ENCODE data around the gene BNC2. TPM values are rescaled to one million over a fixed set of nuclear protein-coding genes. Genes with fewer than 3 reads are reported as not detected.

BNC2 gene
- total and polyA plus RNA-seq, 5 donors from 2014 or later = not detected

- Histone ChIP-seq H3K4me3 (ENCODE audit: low read depth, low read length) (no peak overlapping the region), H3K36me3 (ENCODE audit: control insufficient read depth, insufficient read depth, low read length) (no peaks in the 10 kb centered on the region), H3K9me3 (ENCODE audit: control insufficient read depth in 2 of 2, low read length in 2 of 2) (no peaks in the 10 kb centered on the region), H3K27me3 (ENCODE audit: control insufficient read depth, insufficient read depth, low read length) (no peaks in the 10 kb centered on the region), H3K4me1 (ENCODE audit: control insufficient read depth, insufficient read depth, low read length, poor library complexity, severe bottlenecking) (no peaks in the 10 kb centered on the region), H3K27ac (ENCODE audit: insufficient read depth, low read length, poor library complexity, severe bottlenecking) (no peak overlapping the region)
- no peak for DNase-seq
- Mint-ChIP-seq H3K4me1 (no peaks in the 10 kb centered on the region), H3K9me3 (peaks cover 4 to 13% (median 7%) of the 10 kb centered on the region in 7 donors), H3K36me3 (no peaks in the 10 kb centered on the region), H3K4me3 (no peak overlapping the region), H3K27ac (no peak overlapping the region), H3K27me3 (no peaks in the 10 kb centered on the region)
- no peak for ATAC-seq (ENCODE audit: low read depth in 2 of 2)
Observed at GRCh38 chr9:16387382-16387781, 483.1 kb downstream of the BNC2 start.

- no peak overlapping the region for H3K27ac Mint-ChIP-seq
- Histone ChIP-seq H3K36me3 (ENCODE audit: control insufficient read depth, insufficient read depth, low read length) (no peaks in the 10 kb centered on the region), H3K27me3 (ENCODE audit: control insufficient read depth, insufficient read depth, low read length) (no peaks in the 10 kb centered on the region), H3K4me3 (ENCODE audit: low read depth, low read length) (no peak overlapping the region), H3K27ac (ENCODE audit: insufficient read depth, low read length, poor library complexity, severe bottlenecking) (no peak overlapping the region), H3K9me3 (ENCODE audit: control insufficient read depth in 2 of 2, low read length in 2 of 2) (no peaks in the 10 kb centered on the region), H3K4me1 (ENCODE audit: control insufficient read depth, insufficient read depth, low read length, poor library complexity, severe bottlenecking) (no peaks in the 10 kb centered on the region)
- no peak for DNase-seq
- no peaks in the 10 kb centered on the region for H3K36me3 Mint-ChIP-seq
- H3K4me1 Mint-ChIP-seq = no peaks in the 10 kb centered on the region
- no peaks in the 10 kb centered on the region for H3K27me3 Mint-ChIP-seq
- no peak overlapping the region for H3K4me3 Mint-ChIP-seq
- peaks cover 4 to 13% (median 7%) of the 10 kb centered on the region in 7 donors for H3K9me3 Mint-ChIP-seq
- ATAC-seq (ENCODE audit: low read depth in 2 of 2) = no peak
Observed at GRCh38 chr9:16386827-16387077, 483.7 kb downstream of the BNC2 start.

DNA sequence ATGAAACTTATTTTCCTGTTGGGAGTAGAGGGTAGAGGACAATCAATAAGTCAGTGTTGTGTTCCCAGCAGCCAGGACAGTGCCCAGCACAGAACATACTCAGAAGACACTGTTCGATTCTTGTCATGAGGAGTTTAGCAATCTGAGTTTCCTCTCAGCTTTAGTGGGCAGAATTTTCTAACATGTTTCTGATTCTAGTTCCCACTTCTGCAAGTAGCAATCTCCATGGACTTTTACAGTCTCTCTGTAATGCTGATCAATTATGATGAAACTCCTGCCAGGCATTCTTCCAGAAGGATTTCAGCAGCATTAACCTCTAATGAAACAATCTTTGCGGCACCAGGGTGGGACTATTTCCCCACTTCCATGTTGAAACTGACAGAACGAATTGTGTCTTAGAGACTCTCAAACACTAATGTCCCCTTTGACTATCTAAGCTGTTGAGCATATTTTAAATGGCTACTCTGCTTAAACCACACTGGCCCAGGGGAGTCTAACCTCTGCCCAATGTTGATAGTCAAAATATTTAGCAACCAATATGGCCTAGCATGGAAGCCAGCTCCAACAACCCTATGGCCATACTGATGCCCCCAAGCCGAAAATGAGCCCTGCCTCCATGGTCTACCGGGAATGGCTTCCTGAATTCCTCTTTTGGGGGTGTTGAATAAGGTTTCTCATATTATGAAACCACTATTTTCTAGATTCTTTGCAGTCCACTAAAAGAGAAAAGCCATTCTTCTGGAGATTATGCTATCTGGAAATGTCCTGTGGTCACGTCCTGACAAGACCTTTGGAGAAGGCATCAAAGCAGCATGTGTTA, 484.3 kb downstream of the BNC2 start:
- DNase-seq (no peak), ATAC-seq (ENCODE audit: low read depth in 2 of 2) (no peak)
- Histone ChIP-seq H3K36me3 (ENCODE audit: control insufficient read depth, insufficient read depth, low read length) (no peaks in the 10 kb centered on the region), H3K27ac (ENCODE audit: insufficient read depth, low read length, poor library complexity, severe bottlenecking) (no peak overlapping the region), H3K27me3 (ENCODE audit: control insufficient read depth, insufficient read depth, low read length) (no peaks in the 10 kb centered on the region), H3K4me3 (ENCODE audit: low read depth, low read length) (no peak overlapping the region), H3K4me1 (ENCODE audit: control insufficient read depth, insufficient read depth, low read length, poor library complexity, severe bottlenecking) (no peaks in the 10 kb centered on the region), H3K9me3 (ENCODE audit: control insufficient read depth in 2 of 2, low read length in 2 of 2) (no peaks in the 10 kb centered on the region)
- Mint-ChIP-seq H3K9me3 (peaks cover 4 to 13% (median 7%) of the 10 kb centered on the region in 7 donors), H3K27ac (no peak overlapping the region), H3K4me3 (no peak overlapping the region), H3K27me3 (no peaks in the 10 kb centered on the region), H3K36me3 (no peaks in the 10 kb centered on the region), H3K4me1 (no peaks in the 10 kb centered on the region)

GRCh38 chr9:16385590-16385989, 484.9 kb downstream of the BNC2 start:
- Histone ChIP-seq H3K4me1 (ENCODE audit: control insufficient read depth, insufficient read depth, low read length, poor library complexity, severe bottlenecking) (no peaks in the 10 kb centered on the region), H3K4me3 (ENCODE audit: low read depth, low read length) (no peak overlapping the region), H3K9me3 (ENCODE audit: control insufficient read depth in 2 of 2, low read length in 2 of 2) (no peaks in the 10 kb centered on the region), H3K27ac (ENCODE audit: insufficient read depth, low read length, poor library complexity, severe bottlenecking) (no peak overlapping the region), H3K36me3 (ENCODE audit: control insufficient read depth, insufficient read depth, low read length) (no peaks in the 10 kb centered on the region), H3K27me3 (ENCODE audit: control insufficient read depth, insufficient read depth, low read length) (no peaks in the 10 kb centered on the region)
- Mint-ChIP-seq H3K4me3 (no peak overlapping the region), H3K4me1 (no peaks in the 10 kb centered on the region), H3K27ac (no peak overlapping the region), H3K36me3 (no peaks in the 10 kb centered on the region), H3K9me3 (peaks cover 0 to 13% (median 7%) of the 10 kb centered on the region in 7 donors), H3K27me3 (no peaks in the 10 kb centered on the region)
- DNase-seq = no peak
- ATAC-seq (ENCODE audit: low read depth in 2 of 2) = no peak

GRCh38 chr9:16384993-16385392, 485.5 kb downstream of the BNC2 start:
- DNase-seq (no peak), ATAC-seq (ENCODE audit: low read depth in 2 of 2) (no peak)
- no peaks in the 10 kb centered on the region for H3K36me3 Mint-ChIP-seq
- no peaks in the 10 kb centered on the region for H3K36me3 ChIP-seq (ENCODE audit: control insufficient read depth, insufficient read depth, low read length)
- no peaks in the 10 kb centered on the region for H3K27me3 Mint-ChIP-seq
- H3K9me3 ChIP-seq (ENCODE audit: control insufficient read depth in 2 of 2, low read length in 2 of 2) = no peaks in the 10 kb centered on the region
- H3K27ac ChIP-seq (ENCODE audit: insufficient read depth, low read length, poor library complexity, severe bottlenecking) = no peak overlapping the region
- no peak overlapping the region for H3K27ac Mint-ChIP-seq
- H3K27me3 ChIP-seq (ENCODE audit: control insufficient read depth, insufficient read depth, low read length) = no peaks in the 10 kb centered on the region
- no peak overlapping the region for H3K4me3 Mint-ChIP-seq
- H3K4me3 ChIP-seq (ENCODE audit: low read depth, low read length) = no peak overlapping the region
- no peaks in the 10 kb centered on the region for H3K4me1 Mint-ChIP-seq
- H3K9me3 Mint-ChIP-seq = peaks cover under 1 to 16% (median 5%) of the 10 kb centered on the region in 7 donors
- no peaks in the 10 kb centered on the region for H3K4me1 ChIP-seq (ENCODE audit: control insufficient read depth, insufficient read depth, low read length, poor library complexity, severe bottlenecking)

DNA sequence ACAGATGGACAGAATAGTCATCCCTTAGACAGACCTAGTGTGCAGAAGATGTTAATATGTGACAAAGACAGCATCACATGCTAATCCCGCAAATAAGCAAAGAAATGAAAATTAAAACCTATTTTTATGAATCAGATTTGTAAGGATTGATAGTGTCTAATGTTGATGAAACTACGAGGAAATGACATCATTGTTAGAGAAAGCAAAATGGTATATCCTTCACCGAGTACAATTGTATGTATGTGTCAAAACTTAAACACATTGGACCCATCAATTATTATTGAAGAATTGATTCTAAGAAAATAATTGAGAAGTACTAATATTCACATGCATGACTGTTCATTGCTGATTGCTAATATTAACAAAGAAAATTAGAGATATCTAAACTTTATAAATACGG, 493.2 kb downstream of the BNC2 start:
- Mint-ChIP-seq H3K4me1 (no peaks in the 10 kb centered on the region), H3K4me3 (no peak overlapping the region), H3K9me3 (peaks cover 0 to 7% (median 3%) of the 10 kb centered on the region in 7 donors), H3K36me3 (no peaks in the 10 kb centered on the region), H3K27ac (no peak overlapping the region), H3K27me3 (no peaks in the 10 kb centered on the region)
- ATAC-seq (ENCODE audit: low read depth in 2 of 2) (no peak), DNase-seq (no peak)
- Histone ChIP-seq H3K36me3 (ENCODE audit: control insufficient read depth, insufficient read depth, low read length) (no peaks in the 10 kb centered on the region), H3K27ac (ENCODE audit: insufficient read depth, low read length, poor library complexity, severe bottlenecking) (no peak overlapping the region), H3K4me3 (ENCODE audit: low read depth, low read length) (no peak overlapping the region), H3K4me1 (ENCODE audit: control insufficient read depth, insufficient read depth, low read length, poor library complexity, severe bottlenecking) (no peaks in the 10 kb centered on the region), H3K27me3 (ENCODE audit: control insufficient read depth, insufficient read depth, low read length) (no peaks in the 10 kb centered on the region), H3K9me3 (ENCODE audit: control insufficient read depth in 2 of 2, low read length in 2 of 2) (no peaks in the 10 kb centered on the region)

DNA sequence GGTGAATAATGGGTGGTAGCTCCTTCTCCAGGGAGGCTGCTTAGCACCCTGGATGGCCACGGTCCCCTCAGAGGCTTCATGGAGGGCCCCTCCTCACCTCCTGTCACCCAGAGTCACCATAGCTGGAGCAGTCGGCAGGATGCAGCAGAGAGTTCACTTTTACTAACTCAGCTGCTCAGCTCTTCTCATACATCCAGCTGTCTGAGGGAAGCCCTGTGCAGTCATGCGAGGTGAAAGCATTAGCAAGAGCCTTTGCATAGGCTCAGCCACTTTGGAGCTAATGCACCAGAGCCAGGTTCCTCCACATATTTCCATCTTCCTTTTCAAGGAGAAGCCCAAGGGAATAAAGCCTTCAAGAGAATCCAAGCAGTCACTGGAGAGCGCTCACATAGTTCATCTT, 499.2 kb downstream of the BNC2 start:
- no peaks in the 10 kb centered on the region for H3K36me3 ChIP-seq (ENCODE audit: control insufficient read depth, insufficient read depth, low read length)
- Mint-ChIP-seq H3K36me3 (no peaks in the 10 kb centered on the region), H3K4me3 (no peak overlapping the region), H3K27ac (no peak overlapping the region), H3K4me1 (no peaks in the 10 kb centered on the region), H3K9me3 (peaks cover 0 to 9% (median 3%) of the 10 kb centered on the region in 7 donors), H3K27me3 (no peaks in the 10 kb centered on the region)
- H3K27me3 ChIP-seq (ENCODE audit: control insufficient read depth, insufficient read depth, low read length) = no peaks in the 10 kb centered on the region
- H3K4me1 ChIP-seq (ENCODE audit: control insufficient read depth, insufficient read depth, low read length, poor library complexity, severe bottlenecking) = no peaks in the 10 kb centered on the region
- no peak overlapping the region for H3K4me3 ChIP-seq (ENCODE audit: low read depth, low read length)
- no peaks in the 10 kb centered on the region for H3K9me3 ChIP-seq (ENCODE audit: control insufficient read depth in 2 of 2, low read length in 2 of 2)
- H3K27ac ChIP-seq (ENCODE audit: insufficient read depth, low read length, poor library complexity, severe bottlenecking) = no peak overlapping the region
- no peak for DNase-seq
- no peak for ATAC-seq (ENCODE audit: low read depth in 2 of 2)

DNA sequence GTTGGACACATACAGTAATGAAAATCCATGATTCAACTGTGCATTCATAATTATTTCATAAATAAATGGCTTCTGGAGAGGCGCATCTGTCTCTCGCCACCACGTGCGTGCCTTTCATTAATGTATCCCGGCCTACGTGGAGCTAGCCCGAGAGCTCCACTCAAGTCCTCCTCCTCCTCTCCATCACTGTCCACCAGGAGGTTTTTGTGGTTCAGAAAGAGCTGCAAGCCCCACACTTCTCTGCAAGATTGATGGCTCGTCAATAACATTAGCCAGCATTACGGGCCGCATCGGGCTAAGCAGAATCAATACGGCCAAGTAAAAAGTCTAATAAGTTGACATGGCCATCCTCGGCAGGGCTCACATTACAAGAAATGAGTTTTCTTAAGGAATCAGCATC, 499.8 kb downstream of the BNC2 start:
- Mint-ChIP-seq H3K27ac (no peak overlapping the region), H3K27me3 (no peaks in the 10 kb centered on the region), H3K4me1 (no peaks in the 10 kb centered on the region), H3K9me3 (peaks cover 0 to 9% (median 4%) of the 10 kb centered on the region in 7 donors), H3K4me3 (no peak overlapping the region), H3K36me3 (no peaks in the 10 kb centered on the region)
- no peak overlapping the region for H3K4me3 ChIP-seq (ENCODE audit: low read depth, low read length)
- no peak overlapping the region for H3K27ac ChIP-seq (ENCODE audit: insufficient read depth, low read length, poor library complexity, severe bottlenecking)
- H3K36me3 ChIP-seq (ENCODE audit: control insufficient read depth, insufficient read depth, low read length) = no peaks in the 10 kb centered on the region
- H3K9me3 ChIP-seq (ENCODE audit: control insufficient read depth in 2 of 2, low read length in 2 of 2) = no peaks in the 10 kb centered on the region
- ATAC-seq (ENCODE audit: low read depth in 2 of 2) = no peak
- H3K27me3 ChIP-seq (ENCODE audit: control insufficient read depth, insufficient read depth, low read length) = no peaks in the 10 kb centered on the region
- no peak for DNase-seq
- H3K4me1 ChIP-seq (ENCODE audit: control insufficient read depth, insufficient read depth, low read length, poor library complexity, severe bottlenecking) = no peaks in the 10 kb centered on the region
